Stimulated activated CD8-positive, alpha-beta memory T cell treated with anti-CD3 and anti-CD28 coated beads, Interleukin-12 subunit alpha, Interleukin-12 subunit beta, amount 100 ng/mL, for 1 hour (primary cell): Measurements from ENCODE around the gene MBD3L3.
"Not testable (repeated sequence)": the region's sequence is repeated elsewhere in the genome, so short reads cannot be mapped to it uniquely, and the experiment has no call there.

Experiments used
- DNase-seq: peaks from one replicate; pipeline ENCODE4 v3.0.0-alpha.2; 2020; ENCODE audit warnings: low read depth

The MBD3L3 gene

GRCh38 chr19:7063339-7063738 lies 4.9 kb upstream of the MBD3L3 start:
- DNase-seq, result no peak

DNA sequence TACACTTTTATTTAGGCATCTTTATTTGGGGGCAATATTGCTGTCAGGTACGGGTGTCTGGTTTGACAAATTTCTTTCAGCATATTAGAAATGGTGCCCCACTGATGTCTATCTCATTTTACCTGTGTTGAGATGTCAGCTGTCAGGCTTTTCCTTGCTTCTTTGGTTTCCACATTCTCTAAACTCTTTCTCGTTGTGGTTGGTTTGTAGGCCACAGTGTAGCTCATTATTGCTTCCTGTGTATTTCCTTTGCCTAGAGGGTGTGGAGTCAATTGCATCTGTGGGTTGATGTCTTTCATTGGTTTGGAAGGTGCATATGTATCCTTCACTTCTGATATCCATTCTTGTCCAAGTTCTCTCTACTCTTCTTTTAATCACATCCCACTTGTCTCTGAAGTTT lies 1.5 kb upstream of the MBD3L3 start:
- not testable (repeated sequence) for DNase-seq

GRCh38 chr19:7056371-7056770 lies 2.1 kb downstream of the MBD3L3 start:
- not testable (repeated sequence) for DNase-seq

DNA sequence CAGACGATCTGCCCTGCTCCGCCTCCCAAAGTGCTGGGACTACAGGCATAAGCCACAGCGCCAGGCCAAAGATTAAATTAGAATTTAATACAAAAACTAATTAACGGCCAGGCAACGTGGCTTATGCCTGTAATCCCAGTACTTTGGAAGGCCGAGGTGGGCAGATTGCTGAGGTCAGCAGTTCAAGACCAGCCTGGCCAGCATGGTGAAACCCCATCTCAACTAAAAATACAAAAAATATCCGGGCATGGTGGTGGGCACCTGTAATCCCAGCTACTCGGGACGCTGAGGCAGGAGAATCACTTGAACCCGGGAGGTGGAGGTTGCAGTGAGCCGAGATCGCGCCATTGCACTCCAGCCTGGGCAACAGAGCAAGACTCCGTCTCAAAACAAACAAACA lies 2.8 kb downstream of the MBD3L3 start:
- not testable (repeated sequence) for DNase-seq

DNA sequence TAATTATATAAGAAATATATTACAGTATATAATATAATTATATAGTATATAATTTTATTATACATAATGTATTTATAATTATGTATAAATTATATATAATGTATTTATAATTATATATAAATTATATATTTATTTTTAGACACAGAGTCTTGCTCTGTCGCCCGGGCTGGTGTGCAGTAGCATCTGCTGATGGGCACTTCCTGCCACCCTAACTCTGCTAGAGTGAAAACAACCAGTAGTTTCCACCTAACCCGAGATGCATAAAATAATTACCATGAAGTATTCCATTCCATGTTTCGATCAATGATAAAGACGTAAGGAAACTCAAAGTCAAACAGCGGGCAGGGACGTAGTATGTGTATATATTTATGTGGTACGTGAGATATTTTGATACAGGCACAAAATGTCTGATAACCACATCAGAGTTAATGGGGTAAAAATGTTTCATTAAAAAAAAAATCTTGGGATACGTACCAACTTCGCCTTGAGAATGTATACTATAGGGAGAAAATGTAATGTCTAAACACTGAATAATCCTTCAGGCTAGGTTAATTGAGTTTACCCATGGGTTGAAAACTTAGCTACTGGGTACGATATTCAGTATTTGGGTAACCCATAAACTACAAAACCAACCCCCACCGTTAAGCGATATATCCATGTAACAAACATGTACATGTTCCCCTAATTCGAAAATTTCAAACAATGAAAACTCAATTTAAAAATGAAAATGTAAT lies 3.7 kb downstream of the MBD3L3 start:
- DNase-seq, result not testable (repeated sequence)

DNA sequence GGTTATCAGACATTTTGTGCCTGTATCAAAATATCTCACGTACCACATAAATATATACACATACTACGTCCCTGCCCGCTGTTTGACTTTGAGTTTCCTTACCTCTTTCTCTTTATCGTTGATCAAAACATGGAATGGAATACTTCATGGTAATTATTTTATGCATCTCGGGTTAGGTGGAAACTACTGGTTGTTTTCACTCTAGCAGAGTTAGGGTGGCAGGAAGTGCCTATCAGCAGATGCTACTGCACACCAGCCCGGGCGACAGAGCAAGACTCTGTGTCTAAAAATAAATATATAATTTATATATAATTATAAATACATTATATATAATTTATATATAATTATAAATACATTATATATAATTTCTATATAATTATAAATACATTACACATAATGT lies 5.6 kb downstream of the MBD3L3 start:
- not testable (repeated sequence) for DNase-seq

GRCh38 chr19:7051421-7051820 lies 7.1 kb downstream of the MBD3L3 start:
- not testable (repeated sequence) for DNase-seq

GRCh38 chr19:7049021-7049420 lies 9.5 kb downstream of the MBD3L3 start, which contains the start of gene MBD3L2:
Gene MBD3L2 (plus strand): TSS chr19:7049321. CDS start chr19:7049374, 53 bp downstream.
- DNase-seq, result not testable (repeated sequence)

DNA sequence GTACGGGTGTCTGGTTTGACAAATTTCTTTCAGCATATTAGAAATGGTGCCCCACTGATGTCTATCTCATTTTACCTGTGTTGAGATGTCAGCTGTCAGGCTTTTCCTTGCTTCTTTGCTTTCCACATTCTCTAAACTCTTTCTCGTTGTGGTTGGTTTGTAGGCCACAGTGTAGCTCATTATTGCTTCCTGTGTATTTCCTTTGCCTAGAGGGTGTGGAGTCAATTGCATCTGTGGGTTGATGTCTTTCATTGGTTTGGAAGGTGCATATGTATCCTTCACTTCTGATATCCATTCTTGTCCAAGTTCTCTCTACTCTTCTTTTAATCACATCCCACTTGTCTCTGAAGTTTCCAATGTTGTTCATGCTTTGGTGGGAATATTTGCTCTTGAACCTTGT lies 16.9 kb downstream of the MBD3L3 start:
- DNase-seq, result not testable (repeated sequence)

DNA sequence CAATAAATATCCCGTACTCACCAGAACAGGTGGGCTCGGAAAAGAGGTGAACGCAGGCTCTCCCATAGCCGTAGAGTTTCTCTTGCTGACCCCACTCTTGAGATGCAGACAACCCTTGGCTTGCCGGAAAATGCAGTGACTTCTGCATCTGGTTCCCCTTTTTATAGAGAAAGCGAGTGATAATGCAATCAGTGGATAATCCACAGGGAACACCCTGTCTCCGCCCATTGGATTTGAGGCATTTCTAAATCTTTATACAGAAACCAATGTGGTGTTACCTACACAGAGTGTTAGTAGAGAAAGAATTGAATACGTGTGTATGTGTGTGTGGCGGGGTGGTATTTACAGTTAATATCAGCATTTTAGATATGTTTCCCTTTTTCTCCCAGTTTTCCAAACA lies 18.4 kb downstream of the MBD3L3 start, which contains the start of gene MBD3L4:
Gene MBD3L4 (minus strand): TSS at position 101 of the 400 bp plus-strand sequence. CDS start 35 bp downstream, at position 66.
- DNase-seq, result not testable (repeated sequence)

- DNase-seq, result not testable (repeated sequence)
Measured at GRCh38 chr19:7030278-7030677, 28.2 kb downstream of the MBD3L3 start, which contains the start of gene MBD3L5. Gene MBD3L5 (plus strand): TSS chr19:7030578. CDS start chr19:7030612, 34 bp downstream.

- not testable (repeated sequence) for DNase-seq
Measured at GRCh38 chr19:7028790-7029189, 29.7 kb downstream of the MBD3L3 start.

- not testable (repeated sequence) for DNase-seq
Measured at GRCh38 chr19:7021331-7021730, 37.1 kb downstream of the MBD3L3 start, which contains the start of gene MBD3L2B. Gene MBD3L2B (minus strand): TSS chr19:7021431. CDS start chr19:7021397, 34 bp downstream.

GRCh38 chr19:7018828-7019227 lies 39.6 kb downstream of the MBD3L3 start:
- DNase-seq, result no peak

DNA sequence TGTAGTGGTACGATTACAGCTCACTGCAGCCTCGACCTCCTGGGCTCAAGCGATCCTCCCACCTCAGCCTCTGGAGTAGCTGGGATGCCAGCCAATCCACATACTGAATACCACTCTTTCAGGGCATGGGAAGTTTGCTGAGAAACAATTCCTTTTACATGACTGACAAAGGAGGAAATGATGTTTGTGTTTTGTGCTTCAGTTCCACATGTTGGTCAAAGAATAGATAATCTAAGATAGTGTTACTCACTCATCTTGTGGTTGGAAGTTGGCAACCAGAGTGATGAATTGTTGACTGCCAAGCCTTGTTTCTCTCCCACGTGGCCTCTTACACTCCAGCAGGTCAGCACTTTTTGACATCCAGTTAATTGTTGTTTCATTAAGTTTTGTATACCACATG lies 44.8 kb downstream of the MBD3L3 start:
- no peak for DNase-seq

DNA sequence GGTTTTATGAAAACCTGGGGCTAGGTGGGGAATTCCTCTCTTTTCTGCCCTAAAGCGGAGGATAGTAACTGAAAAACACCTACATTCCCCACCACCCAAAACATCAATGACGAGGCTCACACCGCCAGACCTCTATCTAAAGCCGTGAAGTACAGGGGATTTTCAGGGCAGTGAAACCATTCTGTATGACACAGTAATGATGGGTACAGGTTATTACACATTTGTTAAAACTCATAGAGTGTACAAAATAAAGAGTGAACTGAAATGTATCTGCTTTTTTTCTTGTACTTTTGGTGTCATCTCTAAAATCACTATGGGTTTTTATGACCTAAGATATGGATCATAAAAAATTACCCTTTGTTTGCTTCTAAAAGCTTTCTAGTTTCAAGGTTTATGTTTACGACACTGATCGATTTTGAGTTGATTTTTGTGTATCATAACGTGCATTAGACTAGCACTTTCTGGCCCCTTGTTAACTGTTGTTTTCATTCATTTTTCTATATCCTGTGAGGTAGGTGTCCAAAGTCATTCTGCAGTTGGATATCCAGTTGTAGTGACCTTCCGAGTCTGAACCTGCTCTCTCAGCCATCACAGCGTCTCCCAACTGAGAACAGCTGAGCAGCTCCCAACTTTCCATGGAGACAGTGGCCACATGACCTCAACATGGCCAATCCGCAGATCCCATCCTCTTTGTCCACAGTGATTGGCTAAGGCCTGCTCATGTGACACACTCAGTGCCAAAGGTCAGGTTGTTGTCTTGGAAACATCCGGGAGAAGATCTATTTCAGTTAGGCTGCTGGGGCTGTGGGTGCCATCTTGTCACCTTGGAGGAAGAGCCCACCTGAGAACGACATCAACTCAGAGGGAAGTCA lies 47.5 kb downstream of the MBD3L3 start:
- DNase-seq, result no peak

DNA sequence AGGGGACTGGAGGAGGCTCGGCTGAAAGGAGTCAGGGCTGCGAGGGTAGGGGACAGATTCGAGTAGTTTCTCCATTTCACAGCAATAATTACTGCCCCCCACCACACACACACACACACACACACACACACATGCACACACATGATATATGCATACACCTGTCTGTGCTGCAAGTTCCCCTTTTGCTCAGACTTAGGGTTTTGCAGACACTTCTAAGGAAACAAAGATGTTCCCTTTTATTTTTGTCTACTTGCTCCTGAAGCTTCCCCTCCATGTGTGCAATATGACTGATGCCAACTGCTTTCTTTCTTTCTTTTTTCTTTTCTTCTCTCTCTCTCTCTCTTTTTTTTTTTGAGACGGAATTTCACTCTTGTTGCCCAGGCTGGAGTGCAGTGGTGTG lies 50.6 kb downstream of the MBD3L3 start:
- no peak for DNase-seq
